Measurements from ENCODE around the gene FRAS1. TPM values are rescaled to one million over a fixed set of nuclear protein-coding genes. Genes with fewer than 3 reads are reported as not detected.

The FRAS1 gene
- total and polyA plus RNA-seq, 2 donors (not counting 1 experiment from before 2014, with no cell fraction given): 0.03 to 0.12 TPM

DNA sequence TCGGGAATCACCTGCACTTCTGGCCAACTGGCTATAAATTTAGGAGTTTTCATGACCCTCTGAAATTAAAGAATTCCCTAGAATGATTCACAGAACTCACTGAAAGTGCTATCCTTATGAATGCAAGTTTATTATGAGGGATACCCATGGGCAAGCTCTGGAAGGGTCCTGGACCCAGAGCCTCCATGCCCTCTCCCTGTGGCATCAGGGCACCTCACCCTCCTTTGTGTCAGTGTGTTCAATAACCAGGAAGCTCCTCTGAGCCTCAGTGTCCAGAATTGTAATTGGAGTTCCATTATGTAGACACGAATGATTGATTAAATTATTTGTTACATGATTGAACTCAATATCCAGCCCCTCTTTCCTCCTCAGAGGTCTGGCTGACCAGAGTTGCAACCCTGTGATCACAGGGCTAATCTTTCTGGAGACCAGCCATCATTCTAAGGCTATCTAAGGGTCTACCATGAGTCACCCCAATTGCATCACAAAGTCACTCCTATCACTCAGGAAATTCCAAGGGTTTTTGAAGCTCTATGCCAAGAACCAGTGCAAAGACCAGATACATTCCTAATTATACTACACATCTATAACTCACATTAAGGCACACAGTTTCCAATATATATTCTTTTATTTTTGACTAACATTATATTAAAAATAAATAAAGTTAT lies 503.3 kb downstream of the FRAS1 start:
- H3K79me2 ChIP-seq (ENCODE audit: control insufficient read depth, insufficient read depth, low read length): no peaks in the 10 kb centered on the region
- H3K4me2 ChIP-seq (replicated peaks; ENCODE audit: low read depth, low read length, poor library complexity, severe bottlenecking): no peak overlapping the region
- no peaks in the 10 kb centered on the region for H3K9me3 ChIP-seq (ENCODE audit: control extremely low read depth in 1 of 3, control insufficient read depth in 2 of 3, insufficient read depth in 1 of 3, low read length in 2 of 3)
- H4K20me1 ChIP-seq (ENCODE audit: control insufficient read depth, insufficient read depth, low read length, poor library complexity, severe bottlenecking): no peaks in the 10 kb centered on the region
- Mint-ChIP-seq H3K9me3 (ENCODE audit: insufficient read depth) (no peaks in the 10 kb centered on the region), H3K4me1 (peaks cover 3% of the 10 kb centered on the region), H3K27ac (no peak overlapping the region), H3K27me3 (peaks cover 16% of the 10 kb centered on the region), H3K4me3 (no peak overlapping the region)
- intact Hi-C loops (cut with micrococcal nuclease): no loop called here
- H3K27me3 ChIP-seq (replicated peaks in 1 of 4; ENCODE audit: control extremely low read depth in 1 of 4, control insufficient read depth in 3 of 4, insufficient read depth in 4 of 4, low read length in 3 of 4): peaks cover 0 to 4% (median 0%) of the 10 kb centered on the region in 4 experiments
- ATAC-seq (ENCODE audit: low read depth): no peak
- WGBS (ENCODE audit: insufficient coverage): no CpG with 5 or more reads among the region's 2 CpGs
- no peak overlapping the region for H3K9ac ChIP-seq (ENCODE audit: low read length)
- no peak overlapping the region for H2AFZ ChIP-seq (ENCODE audit: insufficient read depth, low read depth, low read length, poor library complexity, severe bottlenecking)
- CTCF ChIA-PET: no interaction called here
- no peaks in the 10 kb centered on the region for H3K36me3 ChIP-seq (replicated peaks in 1 of 2; ENCODE audit: control extremely low read depth in 1 of 2, control insufficient read depth in 1 of 2, extremely low read depth in 1 of 2, insufficient read depth in 2 of 2, low read length in 1 of 2)
- H3K27ac ChIP-seq (ENCODE audit: low read length in 2 of 2): no peak overlapping the region
- no peak overlapping the region for H3K4me3 ChIP-seq (ENCODE audit: control extremely low read depth in 1 of 5, extremely low read depth in 1 of 5, insufficient read depth in 1 of 5, low read depth in 2 of 5, low read length in 4 of 5)
- TF ChIP-seq, protein P1, sequence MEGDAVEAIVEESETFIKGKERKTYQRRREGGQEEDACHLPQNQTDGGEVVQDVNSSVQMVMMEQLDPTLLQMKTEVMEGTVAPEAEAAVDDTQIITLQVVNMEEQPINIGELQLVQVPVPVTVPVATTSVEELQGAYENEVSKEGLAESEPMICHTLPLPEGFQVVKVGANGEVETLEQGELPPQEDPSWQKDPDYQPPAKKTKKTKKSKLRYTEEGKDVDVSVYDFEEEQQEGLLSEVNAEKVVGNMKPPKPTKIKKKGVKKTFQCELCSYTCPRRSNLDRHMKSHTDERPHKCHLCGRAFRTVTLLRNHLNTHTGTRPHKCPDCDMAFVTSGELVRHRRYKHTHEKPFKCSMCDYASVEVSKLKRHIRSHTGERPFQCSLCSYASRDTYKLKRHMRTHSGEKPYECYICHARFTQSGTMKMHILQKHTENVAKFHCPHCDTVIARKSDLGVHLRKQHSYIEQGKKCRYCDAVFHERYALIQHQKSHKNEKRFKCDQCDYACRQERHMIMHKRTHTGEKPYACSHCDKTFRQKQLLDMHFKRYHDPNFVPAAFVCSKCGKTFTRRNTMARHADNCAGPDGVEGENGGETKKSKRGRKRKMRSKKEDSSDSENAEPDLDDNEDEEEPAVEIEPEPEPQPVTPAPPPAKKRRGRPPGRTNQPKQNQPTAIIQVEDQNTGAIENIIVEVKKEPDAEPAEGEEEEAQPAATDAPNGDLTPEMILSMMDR (IDR thresholded peaks at IDR 0.05): no peak
- no peak for DNase-seq
- no peaks in the 10 kb centered on the region for H3K4me1 ChIP-seq (ENCODE audit: control insufficient read depth in 2 of 2, insufficient read depth in 2 of 2, low read length in 2 of 2)
- POLR2A ChIA-PET: no interaction called here

- H3K27ac Mint-ChIP-seq: no peak overlapping the region
- ChIA-PET POLR2A (no interaction called here), CTCF (no interaction called here)
- Histone ChIP-seq H4K20me1 (ENCODE audit: control insufficient read depth, insufficient read depth, low read length, poor library complexity, severe bottlenecking) (no peaks in the 10 kb centered on the region), H3K9me3 (ENCODE audit: control extremely low read depth in 1 of 3, control insufficient read depth in 2 of 3, insufficient read depth in 1 of 3, low read length in 2 of 3) (no peaks in the 10 kb centered on the region), H3K9ac (ENCODE audit: low read length) (no peak overlapping the region), H3K27ac (ENCODE audit: low read length in 2 of 2) (no peak overlapping the region), H3K4me3 (ENCODE audit: control extremely low read depth in 1 of 5, extremely low read depth in 1 of 5, insufficient read depth in 1 of 5, low read depth in 2 of 5, low read length in 4 of 5) (no peak overlapping the region), H3K36me3 (replicated peaks in 1 of 2; ENCODE audit: control extremely low read depth in 1 of 2, control insufficient read depth in 1 of 2, extremely low read depth in 1 of 2, insufficient read depth in 2 of 2, low read length in 1 of 2) (no peaks in the 10 kb centered on the region), H3K4me1 (ENCODE audit: control insufficient read depth in 2 of 2, insufficient read depth in 2 of 2, low read length in 2 of 2) (no peaks in the 10 kb centered on the region), H2AFZ (ENCODE audit: insufficient read depth, low read depth, low read length, poor library complexity, severe bottlenecking) (no peak overlapping the region), H3K79me2 (ENCODE audit: control insufficient read depth, insufficient read depth, low read length) (no peaks in the 10 kb centered on the region), H3K27me3 (replicated peaks in 1 of 4; ENCODE audit: control extremely low read depth in 1 of 4, control insufficient read depth in 3 of 4, insufficient read depth in 4 of 4, low read length in 3 of 4) (peaks cover 0 to 4% (median 0%) of the 10 kb centered on the region in 4 experiments), H3K4me2 (replicated peaks; ENCODE audit: low read depth, low read length, poor library complexity, severe bottlenecking) (no peak overlapping the region)
- H3K9me3 Mint-ChIP-seq (ENCODE audit: insufficient read depth): no peaks in the 10 kb centered on the region
- peaks cover 3% of the 10 kb centered on the region for H3K4me1 Mint-ChIP-seq
- DNase-seq (no peak), ATAC-seq (ENCODE audit: low read depth) (no peak)
- TF ChIP-seq, protein P1 (IDR thresholded peaks at IDR 0.05): no peak
- TF ChIP-seq EZH2 (IDR thresholded peaks at IDR 0.05; ENCODE audit: borderline replicate concordance, insufficient read depth, low read depth, low read length, poor library complexity, severe bottlenecking): no peak
- intact Hi-C loops (cut with micrococcal nuclease): no loop called here
- H3K4me3 Mint-ChIP-seq: no peak overlapping the region
- peaks cover 12% of the 10 kb centered on the region for H3K27me3 Mint-ChIP-seq
These were observed 504.6 kb downstream of the FRAS1 start for GRCh38 chr4:78561677-78562076.
